H1 (cell line): ENCODE data around the gene PNMA1. TPM values are rescaled to one million over a fixed set of nuclear protein-coding genes. Genes with fewer than 3 reads are reported as not detected.

Experiments
- CTCF ChIA-PET: fragments of 300-600 bp; sonication (Branson Sonifier 250); formaldehyde crosslinking; loops from one replicate; lab custom pipeline; 2021; ENCODE audit not compliant: partially characterized antibody; lab: Charles Lee
- POLR2A ChIA-PET: fragments of 300-600 bp; sonication (Branson Sonifier 250); formaldehyde crosslinking; loops from one replicate; lab custom pipeline; 2021; ENCODE audit warnings: inconsistent platforms; ENCODE audit not compliant: partially characterized antibody; lab: Charles Lee
- DNase-seq, 2 experiments: peaks; one replicate each; pipeline versions ENCODE4 v3.0.0 to v3.0.0-alpha.2; 2010 to 2022; ENCODE audit warnings: low spot score in 2 of 2, low read depth in 1 of 2, mixed read lengths in 1 of 2
- FAIRE-seq: peaks from 2 replicates; lab custom pipeline; 2011; peaks lifted over from hg19 to GRCh38; lab: Jason Lieb, UNC
- H2AFZ ChIP-seq: 2 replicates; pipeline ENCODE4 v1.8.1; 2012; ENCODE audit warnings: low read length, inconsistent platforms
- H2AK5ac ChIP-seq: 2 replicates; pipeline ENCODE4 v1.6.1; 2013; ENCODE audit warnings: low read depth, low read length
- H2BK120ac ChIP-seq: replicated peaks from 2 replicates; pipeline ENCODE3; 2013; ENCODE audit warnings: low read depth, low read length, inconsistent platforms
- H2BK12ac ChIP-seq: 2 replicates; pipeline ENCODE4 v1.6.1; 2013; ENCODE audit warnings: low read depth, low read length
- H2BK15ac ChIP-seq: 2 replicates; pipeline ENCODE4 v1.6.1; 2013; ENCODE audit warnings: low read length
- H2BK20ac ChIP-seq: 2 replicates; pipeline ENCODE4 v1.6.1; 2013; ENCODE audit warnings: low read length
- H2BK5ac ChIP-seq: 2 replicates; pipeline ENCODE4 v1.6.1; 2013; ENCODE audit warnings: low read depth, low read length
- H3K14ac ChIP-seq: 2 replicates; pipeline ENCODE4 v1.6.1; 2013; ENCODE audit warnings: inconsistent platforms; ENCODE audit not compliant: insufficient read length
- H3K18ac ChIP-seq: 2 replicates; pipeline ENCODE4 v1.6.1; 2013; ENCODE audit warnings: low read length; ENCODE audit errors: extremely low read depth
- H3K23ac ChIP-seq: 2 replicates; pipeline ENCODE4 v1.6.1; 2013; ENCODE audit warnings: inconsistent platforms; ENCODE audit not compliant: insufficient read length
- H3K23me2 ChIP-seq: 2 replicates; pipeline ENCODE4 v1.6.1; 2013; ENCODE audit warnings: low read depth, low read length
- H3K27ac ChIP-seq: 2 replicates; pipeline ENCODE4 v1.6.1; 2011; ENCODE audit warnings: low read depth, low read length, inconsistent platforms
- H3K27me3 ChIP-seq, 4 experiments: replicated peaks in 1 of 4; 1 replicate in 1 of 4; 2 replicates in 3 of 4; pipeline versions ENCODE4 v1.6.1 to v1.8.1; 2011 to 2013; ENCODE audit warnings: low read length in 3 of 4, mild to moderate bottlenecking in 3 of 4, inconsistent platforms in 2 of 4, mixed read lengths in 2 of 4, moderate library complexity in 1 of 4; ENCODE audit not compliant: control insufficient read depth in 3 of 4, insufficient read depth in 3 of 4; ENCODE audit errors: extremely low read depth in 1 of 4
- H3K36me3 ChIP-seq, 4 experiments: 2 replicates each; pipeline versions ENCODE4 v1.6.1 to v1.8.1; 2011 to 2013; ENCODE audit warnings: mild to moderate bottlenecking in 4 of 4, low read length in 3 of 4, moderate library complexity in 2 of 4, control low read depth in 1 of 4, inconsistent platforms in 1 of 4; ENCODE audit not compliant: insufficient read depth in 4 of 4, control insufficient read depth in 2 of 4
- H3K4ac ChIP-seq: replicated peaks from 2 replicates; pipeline ENCODE3; 2013; ENCODE audit warnings: low read length, low read depth, mixed read lengths, inconsistent platforms; ENCODE audit not compliant: insufficient read length
- H3K4me1 ChIP-seq, 4 experiments: replicated peaks in 1 of 4; 1 replicate in 1 of 4; 2 replicates in 3 of 4; pipeline versions ENCODE4 v1.6.1 to v1.8.1; 2011 to 2013; ENCODE audit warnings: low read length in 3 of 4, inconsistent platforms in 2 of 4, mixed read lengths in 1 of 4; ENCODE audit not compliant: insufficient read depth in 4 of 4, control insufficient read depth in 3 of 4
- H3K4me2 ChIP-seq, 2 experiments: 2 replicates each; pipeline versions ENCODE4 v1.6.1 to v1.8.1; 2011 to 2013; ENCODE audit warnings: low read depth in 2 of 2, low read length in 2 of 2, control low read depth in 1 of 2, inconsistent platforms in 1 of 2, mild to moderate bottlenecking in 1 of 2; ENCODE audit not compliant: insufficient read depth in 1 of 2
- H3K4me3 ChIP-seq, 4 experiments: fragments of 200-600, 300-600 bp in 1 of 4; sonication (generic), shearing (Covaris generic), sonication (Bioruptor Twin) in 1 of 4; 2 replicates each; pipeline versions ENCODE4 v1.5.1 to v1.8.1; 2011 to 2016; ENCODE audit warnings: low read length in 4 of 4, low read depth in 3 of 4, control low read depth in 2 of 4, inconsistent platforms in 2 of 4, mild to moderate bottlenecking in 2 of 4, mixed read lengths in 1 of 4, moderate library complexity in 1 of 4; ENCODE audit not compliant: insufficient read depth in 2 of 4; ENCODE audit errors: extremely low read depth in 1 of 4
- H3K56ac ChIP-seq: replicated peaks from 2 replicates; pipeline ENCODE3; 2013; ENCODE audit warnings: low read depth, mild to moderate bottlenecking, mixed read lengths, low read length, inconsistent platforms; ENCODE audit not compliant: insufficient read length
- H3K79me1 ChIP-seq: 2 replicates; pipeline ENCODE4 v1.6.1; 2013; ENCODE audit warnings: low read depth, low read length, control low read depth
- H3K79me2 ChIP-seq, 2 experiments: 2 replicates each; pipeline versions ENCODE4 v1.6.1 to v1.8.1; 2012 to 2013; ENCODE audit warnings: low read length in 2 of 2, mild to moderate bottlenecking in 2 of 2, inconsistent platforms in 1 of 2; ENCODE audit not compliant: insufficient read depth in 2 of 2, control insufficient read depth in 1 of 2
- H3K9ac ChIP-seq, 4 experiments: replicated peaks in 1 of 4; 1 replicate in 1 of 4; 2 replicates in 3 of 4; pipeline versions ENCODE4 v1.6.1 to v1.8.1; 2011 to 2013; ENCODE audit warnings: low read depth in 3 of 4, low read length in 3 of 4, control low read depth in 2 of 4, mild to moderate bottlenecking in 2 of 4, moderate library complexity in 2 of 4, inconsistent platforms in 1 of 4; ENCODE audit errors: extremely low read depth in 1 of 4
- H3K9me3 ChIP-seq, 2 experiments: 2 replicates each; pipeline versions ENCODE4 v1.6.1 to v1.8.1; 2012 to 2013; ENCODE audit warnings: mild to moderate bottlenecking in 2 of 2, moderate library complexity in 2 of 2, control low read depth in 1 of 2, inconsistent platforms in 1 of 2, low read depth in 1 of 2, low read length in 1 of 2, mixed read lengths in 1 of 2; ENCODE audit not compliant: insufficient read depth in 2 of 2
- H4K20me1 ChIP-seq, 2 experiments: replicated peaks in 1 of 2; 2 replicates each; pipeline versions ENCODE3 to v1.8.1; 2011 to 2013; ENCODE audit warnings: inconsistent platforms in 2 of 2, low read length in 2 of 2, mild to moderate bottlenecking in 1 of 2; ENCODE audit not compliant: insufficient read depth in 2 of 2, control insufficient read depth in 1 of 2
- H4K5ac ChIP-seq: 2 replicates; pipeline ENCODE4 v1.6.1; 2013; ENCODE audit warnings: low read length, low read depth, mixed read lengths, inconsistent platforms; ENCODE audit not compliant: insufficient read length
- H4K8ac ChIP-seq: 2 replicates; pipeline ENCODE4 v1.8.0; 2013; ENCODE audit warnings: mild to moderate bottlenecking, moderate library complexity, low read length, inconsistent platforms; ENCODE audit not compliant: insufficient read depth; ENCODE audit errors: extremely low read depth
- H4K91ac ChIP-seq: replicated peaks from 2 replicates; pipeline ENCODE3; 2013; ENCODE audit warnings: low read length, mixed read lengths, inconsistent platforms; ENCODE audit not compliant: insufficient read length
- ASH2L ChIP-seq: fragments of 200-600, 300-600 bp; sonication (generic); IDR thresholded peaks from one replicate; pipeline ENCODE4 v1.7.1; 2017; ENCODE audit warnings: low read length
- BCL11A ChIP-seq, 2 experiments: IDR thresholded peaks; one replicate each; pipeline ENCODE4 v1.6.1; 2011; ENCODE audit warnings: low read depth in 2 of 2, low read length in 2 of 2, mild to moderate bottlenecking in 2 of 2
- GABPA ChIP-seq: IDR thresholded peaks from 2 replicates; pipeline ENCODE4 v1.6.1; 2011; ENCODE audit warnings: mild to moderate bottlenecking, low read length, moderate library complexity, borderline replicate concordance; ENCODE audit not compliant: insufficient read depth
- JUND ChIP-seq: IDR thresholded peaks from 2 replicates; pipeline ENCODE4 v1.6.1; 2011; ENCODE audit warnings: mild to moderate bottlenecking, improper control_type of control experiment, low read length
- RBBP5 ChIP-seq: IDR thresholded peaks from 2 replicates; pipeline ENCODE4 v1.7.1; 2012; ENCODE audit warnings: low read depth, mild to moderate bottlenecking, inconsistent platforms, low read length, moderate library complexity, borderline replicate concordance
- SRF ChIP-seq: IDR thresholded peaks from 2 replicates; pipeline ENCODE4 v1.6.1; 2011; ENCODE audit warnings: mild to moderate bottlenecking, low read depth, low read length, moderate library complexity
- TAF1 ChIP-seq: IDR thresholded peaks from 2 replicates; pipeline ENCODE4 v1.6.1; 2011; ENCODE audit warnings: mild to moderate bottlenecking, low read depth, low read length
- YY1 ChIP-seq: IDR thresholded peaks from 2 replicates; pipeline ENCODE4 v1.6.1; 2011; ENCODE audit warnings: low read depth, mild to moderate bottlenecking, low read length
- WGBS, 2 experiments: shearing (Covaris generic) in 1 of 2; methylation state at CpG; one replicate each; pipeline versions ENCODE4 v1.1.6 to v1.1.7; 2013 to 2015; ENCODE audit warnings: low lambda C conversion rate in 2 of 2, mixed read lengths in 2 of 2, inconsistent platforms in 1 of 2, low coverage in 1 of 2, missing lambda C conversion rate in 1 of 2; ENCODE audit not compliant: insufficient replicate concordance in 2 of 2, insufficient coverage in 1 of 2, insufficient read length in 1 of 2; ENCODE audit errors: extremely low coverage in 1 of 2, missing lambda C conversion rate in 1 of 2; 5-methylcytosine and 5-hydroxymethylcytosine counted together
- polyA plus RNA-seq, 7 experiments: library from polyadenylated mRNA; depleted of rRNA in 3 of 7; stranded (reverse) in 5 of 7; unstranded in 2 of 7; fragments of >200 nt in 5 of 7; fragments of 200-250 nt in 2 of 7; gene quantifications; 1 replicate in 5 of 7; 2 replicates in 1 of 7; 4 replicates in 1 of 7; pipeline versions ENCODE4 v1.2.1 to v1.2.3, GENCODE V29; 2011 to 2013; ENCODE audit warnings: missing spikeins in 2 of 7, mixed read lengths in 2 of 7
- total RNA-seq: library from RNA; stranded (reverse); fragmentation: NEBNext Ultra II Directional; extraction: Animal tissue kit (Norgen Biotek cat#: 25700); gene quantifications from 2 replicates; pipeline ENCODE4 v1.2.1, GENCODE V29; 2021
- TF ChIP-seq, protein P1 (sequence below): IDR thresholded peaks from 2 replicates; pipeline ENCODE4 v1.6.1; 2011; ENCODE audit warnings: low read length, improper control_type of control experiment
- TF ChIP-seq, protein P2 (sequence below): IDR thresholded peaks from 2 replicates; pipeline ENCODE4 v1.6.1; 2012; ENCODE audit warnings: low read length, inconsistent platforms

PNMA1 gene
- total and polyA plus RNA-seq, 2 of the 8 experiments (the other 6 are each of a cell fraction or from before 2014, with no cell fraction given), result 15.8 to 52.7 TPM

DNA sequence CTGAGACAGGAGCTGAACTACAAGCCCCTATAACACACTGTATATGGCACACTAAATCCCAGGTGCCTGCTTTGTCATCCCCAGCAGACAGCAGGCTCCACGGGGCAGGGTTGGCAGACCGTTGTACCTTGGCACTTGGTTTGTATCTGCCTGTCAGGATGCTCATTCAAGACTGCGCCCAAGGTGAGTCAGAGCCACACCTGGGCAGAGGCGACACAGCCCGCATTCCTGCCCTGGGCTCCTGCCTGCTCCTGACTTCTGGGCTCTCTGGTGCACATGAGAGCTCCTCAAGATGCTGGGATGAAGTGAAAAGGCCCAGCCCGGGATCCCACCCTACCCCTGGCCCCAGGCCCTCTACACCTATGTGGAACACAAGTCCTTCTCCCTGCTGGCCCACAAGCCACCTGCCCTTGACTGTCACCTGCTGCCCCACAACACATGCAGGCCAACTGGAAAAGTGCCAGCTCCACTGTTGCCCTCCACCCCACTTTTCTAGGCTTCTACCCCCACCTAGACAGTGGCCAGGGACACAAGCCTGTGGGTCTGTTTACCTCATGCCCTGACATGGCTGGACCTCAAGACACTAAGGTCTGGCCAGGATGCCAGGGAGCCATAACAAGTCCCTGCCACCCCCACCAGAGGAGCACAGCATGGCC is 30.8 kb upstream of the PNMA1 start:
- no peak overlapping the region for H3K56ac ChIP-seq
- peaks cover 17 to 55% (median 38%) of the 10 kb centered on the region in 4 experiments for H3K4me1 ChIP-seq
- WGBS, 2 experiments, result 87% methylated on average over 6 of the region's 6 CpGs; no CpG with 5 or more reads in 1 of the 2 experiments
- ChIA-PET CTCF (interaction anchor here (1.0 to 11.1 kb wide), 8 partner anchors 9 to 80 kb away, joined by 4 to 198 read pairs (median 11); a partner anchor contains a TSS), POLR2A (interaction anchor here (0.9 to 2.4 kb wide), 3 partner anchors 9 to 18 kb away, joined by 3 to 10 read pairs (median 5); no protein-coding TSS in a partner anchor)
- H2AK5ac ChIP-seq, result no peak overlapping the region
- peaks cover 5 to 12% of the 10 kb centered on the region in 2 experiments for H4K20me1 ChIP-seq
- no peak overlapping the region for H2BK20ac ChIP-seq
- no peak overlapping the region for H2BK5ac ChIP-seq
- DNase-seq, result no peak
- H3K23me2 ChIP-seq, result no peaks in the 10 kb centered on the region
- H3K27me3 ChIP-seq, result no peaks in the 10 kb centered on the region
- H3K79me2 ChIP-seq, result peaks cover 0 to 44% of the 10 kb centered on the region in 2 experiments; a peak in 2 of 4 replicates
- no peaks in the 10 kb centered on the region; a peak in 1 of 8 replicates for H3K36me3 ChIP-seq
- H2BK120ac ChIP-seq, result no peak overlapping the region
- no peak overlapping the region for H4K5ac ChIP-seq
- H4K91ac ChIP-seq, result no peak overlapping the region
- no peak overlapping the region for H4K8ac ChIP-seq
- no peak overlapping the region for H2AFZ ChIP-seq
- H3K4me2 ChIP-seq, result no peak overlapping the region
- no peak overlapping the region for H3K14ac ChIP-seq
- no peak overlapping the region for H2BK15ac ChIP-seq
- no peak overlapping the region for H3K4me3 ChIP-seq
- peaks cover 9% of the 10 kb centered on the region for H3K79me1 ChIP-seq
- H3K9me3 ChIP-seq, result no peaks in the 10 kb centered on the region
- no peak overlapping the region for H3K23ac ChIP-seq
- no peak overlapping the region for H3K27ac ChIP-seq
- H3K4ac ChIP-seq, result no peak overlapping the region
- H3K18ac ChIP-seq, result no peak overlapping the region
- H2BK12ac ChIP-seq, result 0 out of 2 replicates have a peak overlapping the region, but pooled peaks have one; percentile 33
- no peak for FAIRE-seq
- no peak overlapping the region for H3K9ac ChIP-seq
- TF ChIP-seq SRF (no peak), BCL11A (IDR thresholded peaks at IDR 0.05; ENCODE audit: low read depth in 2 of 2, low read length in 2 of 2) (no peak), ASH2L (no peak), TAF1 (no peak), JUND (no peak), GABPA (no peak), YY1 (no peak), RBBP5 (no peak)
- TF ChIP-seq, protein P1, sequence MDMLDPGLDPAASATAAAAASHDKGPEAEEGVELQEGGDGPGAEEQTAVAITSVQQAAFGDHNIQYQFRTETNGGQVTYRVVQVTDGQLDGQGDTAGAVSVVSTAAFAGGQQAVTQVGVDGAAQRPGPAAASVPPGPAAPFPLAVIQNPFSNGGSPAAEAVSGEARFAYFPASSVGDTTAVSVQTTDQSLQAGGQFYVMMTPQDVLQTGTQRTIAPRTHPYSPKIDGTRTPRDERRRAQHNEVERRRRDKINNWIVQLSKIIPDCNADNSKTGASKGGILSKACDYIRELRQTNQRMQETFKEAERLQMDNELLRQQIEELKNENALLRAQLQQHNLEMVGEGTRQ, result no peak
- TF ChIP-seq, protein P2, sequence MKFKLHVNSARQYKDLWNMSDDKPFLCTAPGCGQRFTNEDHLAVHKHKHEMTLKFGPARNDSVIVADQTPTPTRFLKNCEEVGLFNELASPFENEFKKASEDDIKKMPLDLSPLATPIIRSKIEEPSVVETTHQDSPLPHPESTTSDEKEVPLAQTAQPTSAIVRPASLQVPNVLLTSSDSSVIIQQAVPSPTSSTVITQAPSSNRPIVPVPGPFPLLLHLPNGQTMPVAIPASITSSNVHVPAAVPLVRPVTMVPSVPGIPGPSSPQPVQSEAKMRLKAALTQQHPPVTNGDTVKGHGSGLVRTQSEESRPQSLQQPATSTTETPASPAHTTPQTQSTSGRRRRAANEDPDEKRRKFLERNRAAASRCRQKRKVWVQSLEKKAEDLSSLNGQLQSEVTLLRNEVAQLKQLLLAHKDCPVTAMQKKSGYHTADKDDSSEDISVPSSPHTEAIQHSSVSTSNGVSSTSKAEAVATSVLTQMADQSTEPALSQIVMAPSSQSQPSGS, result no peak
